PC-9 (cell line): ENCODE data around the gene RNF43. TPM values are rescaled to one million over a fixed set of nuclear protein-coding genes. Genes with fewer than 3 reads are reported as not detected.

Experiments
- BruUV-seq: library from RNA; stranded (reverse); fragments of 400-500 nt; replicated peaks from 2 replicates; lab custom pipeline; 2021; lab: Mats Ljungman, UMichigan
- CTCF ChIA-PET: fragments of 300-600 bp; sonication (Branson Sonifier 250); formaldehyde crosslinking; loops from one replicate; lab custom pipeline; 2022; ENCODE audit warnings: antibody characterized with exemption; lab: Charles Lee
- POLR2A ChIA-PET: fragments of 300-600 bp; sonication (Branson Sonifier 250); formaldehyde crosslinking; loops from one replicate; lab custom pipeline; 2022; ENCODE audit warnings: antibody characterized with exemption; ENCODE audit not compliant: unreplicated experiment; lab: Charles Lee
- DNase-seq, 2 experiments: peaks; one replicate each; pipeline versions ENCODE4 v3.0.0 to v3.0.0-alpha.2; 2015 to 2022; ENCODE audit warnings: mixed read lengths in 1 of 2
- H2AFZ ChIP-seq: fragments of 200-600 bp; sonication (generic); 2 replicates; pipeline ENCODE4 v1.8.1; 2017; ENCODE audit warnings: antibody characterized with exemption
- H3F3A ChIP-seq: fragments of 200-600 bp; sonication (generic); 2 replicates; pipeline ENCODE4 v1.8.1; 2017; ENCODE audit warnings: antibody characterized with exemption, mild to moderate bottlenecking, low read depth; ENCODE audit not compliant: insufficient read depth
- H3K27ac ChIP-seq: fragments of 200-600 bp; sonication (generic); 2 replicates; pipeline ENCODE4 v1.6.1; 2016; ENCODE audit warnings: mixed run types
- H3K27me3 ChIP-seq: fragments of 200-600 bp; sonication (generic); 2 replicates; pipeline ENCODE4 v1.6.1; 2016; ENCODE audit warnings: low read depth, mixed run types; ENCODE audit not compliant: insufficient read depth
- H3K36me3 ChIP-seq: fragments of 200-600 bp; sonication (generic); 2 replicates; pipeline ENCODE4 v1.6.1; 2016; ENCODE audit warnings: low read depth, mixed run types
- H3K4me1 ChIP-seq: fragments of 200-600 bp; sonication (generic); replicated peaks from 2 replicates; pipeline ENCODE4 v1.6.1; 2016; ENCODE audit warnings: mixed run types; ENCODE audit not compliant: insufficient read depth
- H3K4me2 ChIP-seq: fragments of 200-600 bp; sonication (generic); 2 replicates; pipeline ENCODE4 v1.6.1; 2017; ENCODE audit warnings: mixed run types
- H3K4me3 ChIP-seq: fragments of 200-600 bp; sonication (generic); 2 replicates; pipeline ENCODE4 v1.6.1; 2016; ENCODE audit warnings: mixed run types
- H3K79me2 ChIP-seq: fragments of 200-600 bp; sonication (generic); 2 replicates; pipeline ENCODE4 v1.6.1; 2017; ENCODE audit warnings: low read depth, mixed run types
- H3K9me2 ChIP-seq: fragments of 200-600 bp; sonication (generic); 2 replicates; pipeline ENCODE4 v1.8.1; 2017; ENCODE audit warnings: mild to moderate bottlenecking; ENCODE audit not compliant: insufficient read depth
- H3K9me3 ChIP-seq: fragments of 200-600 bp; sonication (generic); 2 replicates; pipeline ENCODE4 v1.8.1; 2016; ENCODE audit warnings: low read depth; ENCODE audit not compliant: insufficient read depth
- H4K20me1 ChIP-seq: fragments of 200-600 bp; sonication (generic); 2 replicates; pipeline ENCODE4 v1.8.1; 2017; ENCODE audit not compliant: insufficient read depth
- EZH2 ChIP-seq: fragments of 200-600 bp; sonication (generic); IDR thresholded peaks from 2 replicates; pipeline ENCODE4 v1.8.0; 2017; ENCODE audit warnings: antibody characterized with exemption, low read depth
- intact Hi-C: fragments of 100-400 bp; cut with micrococcal nuclease; formaldehyde crosslinking; loops from one replicate; pipeline ENCODE4 v1.10.0; 2022; ENCODE audit not compliant: unreplicated experiment
- total RNA-seq: library from RNA; stranded (reverse); gene quantifications from 2 replicates; pipeline ENCODE4 v1.2.3, GENCODE V29; 2021
- TF ChIP-seq, protein P1 (sequence below): fragments of 200-600 bp; sonication (generic); conservative IDR thresholded peaks from 2 replicates; pipeline ENCODE4 v1.6.1; 2017; ENCODE audit warnings: mixed run types, antibody characterized with exemption, mild to moderate bottlenecking, moderate library complexity

Gene RNF43
- total RNA-seq, 1 experiment from 2014 or later, result 0.33 TPM

DNA sequence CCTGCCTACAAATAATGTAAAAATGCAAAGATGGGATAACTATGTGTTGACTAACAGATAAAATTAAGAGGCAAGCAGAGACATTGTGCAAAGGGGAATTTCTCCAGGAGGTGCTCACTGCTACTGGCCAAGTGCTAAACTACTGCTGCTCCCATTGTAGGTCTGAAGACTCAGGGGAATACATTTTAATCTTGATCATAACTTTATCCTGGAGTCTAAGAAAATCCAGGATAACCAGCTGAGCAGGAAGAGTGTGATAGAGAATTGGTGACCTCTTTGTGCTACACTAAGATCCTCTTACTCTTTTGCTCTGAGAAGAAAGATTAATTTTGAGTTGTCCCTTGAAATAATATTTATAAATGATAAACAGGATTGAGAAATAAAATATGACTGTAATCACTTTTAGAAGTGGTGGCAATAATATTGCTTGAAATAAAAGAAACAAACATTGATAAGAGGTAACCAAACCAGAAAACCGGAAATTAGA is 5.9 kb downstream of the RNF43 start:
- no peak overlapping the region for H3K27ac ChIP-seq
- H3K4me1 ChIP-seq, result peaks cover 31% of the 10 kb centered on the region
- TF ChIP-seq, protein P1, sequence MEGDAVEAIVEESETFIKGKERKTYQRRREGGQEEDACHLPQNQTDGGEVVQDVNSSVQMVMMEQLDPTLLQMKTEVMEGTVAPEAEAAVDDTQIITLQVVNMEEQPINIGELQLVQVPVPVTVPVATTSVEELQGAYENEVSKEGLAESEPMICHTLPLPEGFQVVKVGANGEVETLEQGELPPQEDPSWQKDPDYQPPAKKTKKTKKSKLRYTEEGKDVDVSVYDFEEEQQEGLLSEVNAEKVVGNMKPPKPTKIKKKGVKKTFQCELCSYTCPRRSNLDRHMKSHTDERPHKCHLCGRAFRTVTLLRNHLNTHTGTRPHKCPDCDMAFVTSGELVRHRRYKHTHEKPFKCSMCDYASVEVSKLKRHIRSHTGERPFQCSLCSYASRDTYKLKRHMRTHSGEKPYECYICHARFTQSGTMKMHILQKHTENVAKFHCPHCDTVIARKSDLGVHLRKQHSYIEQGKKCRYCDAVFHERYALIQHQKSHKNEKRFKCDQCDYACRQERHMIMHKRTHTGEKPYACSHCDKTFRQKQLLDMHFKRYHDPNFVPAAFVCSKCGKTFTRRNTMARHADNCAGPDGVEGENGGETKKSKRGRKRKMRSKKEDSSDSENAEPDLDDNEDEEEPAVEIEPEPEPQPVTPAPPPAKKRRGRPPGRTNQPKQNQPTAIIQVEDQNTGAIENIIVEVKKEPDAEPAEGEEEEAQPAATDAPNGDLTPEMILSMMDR, result no peak
- no peak for TF ChIP-seq EZH2
- H3F3A ChIP-seq, result no peaks in the 10 kb centered on the region
- H3K4me2 ChIP-seq, result peak overlapping the region; percentile 23; the same call in 1 of the 2 replicates
- no peak overlapping the region for H2AFZ ChIP-seq
- ChIA-PET POLR2A (no interaction called here), CTCF (no interaction called here)
- H3K9me2 ChIP-seq, result no peaks in the 10 kb centered on the region
- H3K9me3 ChIP-seq, result no peaks in the 10 kb centered on the region
- no peak overlapping the region for H3K4me3 ChIP-seq
- H4K20me1 ChIP-seq, result no peaks in the 10 kb centered on the region
- H3K27me3 ChIP-seq, result no peaks in the 10 kb centered on the region
- H3K79me2 ChIP-seq, result no peaks in the 10 kb centered on the region
- H3K36me3 ChIP-seq, result no peaks in the 10 kb centered on the region
- intact Hi-C loops, result loop anchor here (10.0 kb wide), 1 partner anchor 197 kb away; the partner anchor contains the start of gene MKS1
- no TSS peak for BruUV-seq
- DNase-seq, result peak in 1 of 2 experiments; percentile 60

- H3K79me2 ChIP-seq, result no peaks in the 10 kb centered on the region
- H3K4me1 ChIP-seq, result peaks cover 31% of the 10 kb centered on the region
- TF ChIP-seq, protein P1, result no peak
- no peak for TF ChIP-seq EZH2
Observed at GRCh38 chr17:58410714-58411407, 6.5 kb downstream of the RNF43 start.

GRCh38 chr17:58409432-58409831 is 7.9 kb downstream of the RNF43 start:
- Histone ChIP-seq H2AFZ (no peak overlapping the region), H4K20me1 (no peaks in the 10 kb centered on the region), H3K27ac (no peak overlapping the region), H3K4me2 (no peak overlapping the region), H3K4me1 (peaks cover 26% of the 10 kb centered on the region), H3K36me3 (no peaks in the 10 kb centered on the region), H3K27me3 (no peaks in the 10 kb centered on the region), H3K79me2 (no peaks in the 10 kb centered on the region), H3K4me3 (no peak overlapping the region), H3F3A (no peaks in the 10 kb centered on the region), H3K9me2 (no peaks in the 10 kb centered on the region), H3K9me3 (no peaks in the 10 kb centered on the region)
- no TSS peak for BruUV-seq
- TF ChIP-seq EZH2, result no peak
- TF ChIP-seq, protein P1, result no peak
- POLR2A ChIA-PET, result no interaction called here
- DNase-seq, result no peak
- CTCF ChIA-PET, result no interaction called here
- intact Hi-C loops, result no loop called here

More at GRCh38 chr17:58410714-58411407, 6.5 kb downstream of the RNF43 start:
- Histone ChIP-seq H3K4me3 (no peak overlapping the region), H3K36me3 (no peaks in the 10 kb centered on the region), H2AFZ (no peak overlapping the region), H3K27me3 (no peaks in the 10 kb centered on the region), H4K20me1 (no peaks in the 10 kb centered on the region), H3K27ac (no peak overlapping the region), H3F3A (no peaks in the 10 kb centered on the region), H3K4me2 (peak overlapping the region; percentile 23; the same call in 1 of the 2 replicates), H3K9me2 (no peaks in the 10 kb centered on the region), H3K9me3 (no peaks in the 10 kb centered on the region)
- no TSS peak for BruUV-seq
- POLR2A ChIA-PET, result no interaction called here
- DNase-seq, result no peak
- CTCF ChIA-PET, result interaction anchor here (0.7 kb wide), 1 partner anchor 23 kb away, joined by 3 read pairs; no protein-coding TSS in a partner anchor
- intact Hi-C loops, result loop anchor here (10.0 kb wide), 1 partner anchor 196 kb away; the partner anchor contains the start of gene MKS1
